Spleen (tissue), 11 donors: ENCODE measurements around the gene TMEM139. TPM values are rescaled to one million over a fixed set of nuclear protein-coding genes. Genes with fewer than 3 reads are reported as not detected.

Source experiments
- DNase-seq: peaks from one replicate; pipeline ENCODE4 v3.0.0-alpha.2; 2020
- H3K27ac ChIP-seq, 8 donors: fragments of 200-600 bp; sonication (generic) in 7 of 8; 1 replicate in 4 of 8; 2 replicates in 4 of 8; pipeline versions ENCODE4 v1.5.0 to v1.8.0; 2016 to 2021; ENCODE audit warnings: inconsistent platforms in 4 of 8, mild to moderate bottlenecking in 4 of 8, moderate library complexity in 1 of 8
- H3K27me3 ChIP-seq, 7 donors: fragments of 200-600 bp; sonication (generic) in 6 of 7; replicated peaks in 1 of 7; 1 replicate in 4 of 7; 2 replicates in 3 of 7; pipeline versions ENCODE4 v1.5.0 to v1.8.0; 2016 to 2021; ENCODE audit warnings: inconsistent platforms in 3 of 7, mild to moderate bottlenecking in 1 of 7
- H3K36me3 ChIP-seq, 6 donors: fragments of 200-600 bp; sonication (generic) in 5 of 6; 1 replicate in 4 of 6; 2 replicates in 2 of 6; pipeline versions ENCODE4 v1.5.0 to v1.8.0; 2016 to 2021; ENCODE audit warnings: inconsistent platforms in 2 of 6
- H3K4me1 ChIP-seq, 6 donors: fragments of 200-600 bp; sonication (generic) in 5 of 6; 1 replicate in 3 of 6; 2 replicates in 3 of 6; pipeline versions ENCODE4 v1.5.0 to v1.8.0; 2016 to 2021; ENCODE audit warnings: inconsistent platforms in 3 of 6
- H3K4me3 ChIP-seq, 8 donors: fragments of 200-600 bp; sonication (generic) in 7 of 8; 1 replicate in 4 of 8; 2 replicates in 4 of 8; pipeline versions ENCODE4 v1.5.0 to v1.8.0; 2016 to 2021; ENCODE audit warnings: inconsistent platforms in 4 of 8, mild to moderate bottlenecking in 4 of 8, moderate library complexity in 2 of 8
- H3K9me3 ChIP-seq, 8 donors: fragments of 200-600 bp; sonication (generic) in 7 of 8; 1 replicate in 4 of 8; 2 replicates in 4 of 8; pipeline versions ENCODE4 v1.5.0 to v1.8.0; 2016 to 2021; ENCODE audit warnings: inconsistent platforms in 4 of 8
- POLR2A ChIP-seq, 3 donors: fragments of 450-650 bp; IDR thresholded peaks; one replicate each; pipeline ENCODE4 v1.5.1; 2017; ENCODE audit warnings: antibody characterized with exemption in 3 of 3, mild to moderate bottlenecking in 1 of 3
- POLR2AphosphoS5 ChIP-seq, 3 donors: sonication (generic); formaldehyde crosslinking; IDR thresholded peaks; one replicate each; pipeline ENCODE4 v1.5.1; 2017; ENCODE audit warnings: antibody characterized with exemption in 3 of 3
- WGBS, 5 donors: extraction: QIAGEN DNeasy Blood & Tissue Kit in 3 of 5; methylation state at CpG; one replicate each; pipeline versions ENCODE4 v1.1.5 to v1.1.7; 2013 to 2018; 5-methylcytosine and 5-hydroxymethylcytosine counted together
- intact Hi-C: fragments of 100-400 bp; cut with DNase I; formaldehyde crosslinking; loops from one replicate; pipeline ENCODE4 v1.15.0; 2023; ENCODE audit warnings: low total_unique reads
- polyA plus RNA-seq, 3 donors: library from polyadenylated mRNA; stranded (reverse); fragments of 200-250 nt; gene quantifications; one replicate each; pipeline ENCODE4 v1.2.1, GENCODE V29; 2013
- total RNA-seq, 7 donors: library from RNA; depleted of rRNA in 3 of 7; stranded (reverse); fragments of >200 nt in 3 of 7; fragmentation: NEBNext Ultra II Directional in 4 of 7; extraction: Animal tissue kit (Norgen Biotek cat#: 25700) in 4 of 7; gene quantifications; one replicate each; pipeline versions ENCODE4 v1.1.0 to v1.2.1, GENCODE V29; 2016 to 2021
- TF ChIP-seq, protein P1 (sequence below), 11 experiments: fragments of 200-600 bp in 7 of 11; fragments of 450-650 bp in 4 of 11; sonication (generic) in 4 of 11; IDR thresholded peaks in 8 of 11; conservative IDR thresholded peaks in 3 of 11; 1 replicate in 7 of 11; 2 replicates in 4 of 11; pipeline versions ENCODE4 v1.4.0 to v1.8.0; 2016 to 2021; ENCODE audit warnings: antibody characterized with exemption in 11 of 11, inconsistent platforms in 4 of 11, mild to moderate bottlenecking in 1 of 11
- donor health status: healthy with polysubstance abuse.
- donor health status: DM: no; HTN: no; CAD: no; lungs with moderate emphysema.
- donor health status: DM: no; HTN: no; CAD: no.
- donor health status: Bipolar disorder and iron deficiency.
- donor health status: healthy.
- donor health status: DM: no; HTN: no; CAD: no.
- donor health status: DM: yes; HTN: yes; CAD: no.

Gene TMEM139
- total and polyA plus RNA-seq, 10 donors: 0.52 to 2.3 (median 1.1) TPM

DNA sequence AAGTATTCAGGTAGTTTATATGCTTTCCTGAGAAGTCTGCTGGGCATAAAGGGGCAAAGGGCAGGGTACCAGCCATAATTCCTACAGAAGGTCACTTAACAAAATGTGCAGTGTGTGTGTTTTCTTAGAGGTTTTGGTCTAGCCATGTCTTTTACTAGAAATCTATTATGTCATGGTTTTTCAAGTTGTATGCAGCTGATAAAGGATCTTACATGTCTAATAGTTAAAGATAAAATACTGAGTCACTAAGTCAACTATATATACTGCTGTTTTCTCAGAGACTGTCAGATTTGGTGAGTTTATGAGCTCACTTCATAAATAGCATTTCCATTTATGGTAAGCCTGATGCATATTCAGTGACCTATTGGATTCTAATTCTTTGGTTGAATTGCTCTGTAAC lies 11.1 kb downstream of the TMEM139 start:
- TF ChIP-seq, protein P1, sequence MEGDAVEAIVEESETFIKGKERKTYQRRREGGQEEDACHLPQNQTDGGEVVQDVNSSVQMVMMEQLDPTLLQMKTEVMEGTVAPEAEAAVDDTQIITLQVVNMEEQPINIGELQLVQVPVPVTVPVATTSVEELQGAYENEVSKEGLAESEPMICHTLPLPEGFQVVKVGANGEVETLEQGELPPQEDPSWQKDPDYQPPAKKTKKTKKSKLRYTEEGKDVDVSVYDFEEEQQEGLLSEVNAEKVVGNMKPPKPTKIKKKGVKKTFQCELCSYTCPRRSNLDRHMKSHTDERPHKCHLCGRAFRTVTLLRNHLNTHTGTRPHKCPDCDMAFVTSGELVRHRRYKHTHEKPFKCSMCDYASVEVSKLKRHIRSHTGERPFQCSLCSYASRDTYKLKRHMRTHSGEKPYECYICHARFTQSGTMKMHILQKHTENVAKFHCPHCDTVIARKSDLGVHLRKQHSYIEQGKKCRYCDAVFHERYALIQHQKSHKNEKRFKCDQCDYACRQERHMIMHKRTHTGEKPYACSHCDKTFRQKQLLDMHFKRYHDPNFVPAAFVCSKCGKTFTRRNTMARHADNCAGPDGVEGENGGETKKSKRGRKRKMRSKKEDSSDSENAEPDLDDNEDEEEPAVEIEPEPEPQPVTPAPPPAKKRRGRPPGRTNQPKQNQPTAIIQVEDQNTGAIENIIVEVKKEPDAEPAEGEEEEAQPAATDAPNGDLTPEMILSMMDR (IDR thresholded peaks at IDR 0.05 in 8 of 11, conservative IDR thresholded peaks at IDR 0.05 in 3 of 11): no peak
- TF ChIP-seq POLR2A (IDR thresholded peaks at IDR 0.05) (no peak), POLR2AphosphoS5 (IDR thresholded peaks at IDR 0.05) (no peak)
- Histone ChIP-seq H3K4me3 (no peak overlapping the region), H3K27ac (peak overlapping the region in 3 of 8 donors; percentile 0 to 54 (median 27)), H3K9me3 (no peaks in the 10 kb centered on the region), H3K27me3 (no peaks in the 10 kb centered on the region), H3K4me1 (peaks cover 3 to 78% (median 38%) of the 10 kb centered on the region in 6 donors), H3K36me3 (peaks cover 4 to 97% (median 78%) of the 10 kb centered on the region in 6 donors)
- no peak for DNase-seq
- intact Hi-C loops: no loop called here

- H3K4me3 ChIP-seq: no peak overlapping the region
- TF ChIP-seq POLR2A (IDR thresholded peaks at IDR 0.05): no peak
- TF ChIP-seq POLR2AphosphoS5 (IDR thresholded peaks at IDR 0.05): no peak
- H3K27ac ChIP-seq: peak overlapping the region in 3 of 8 donors; percentile 0 to 54 (median 27)
- peaks cover 4 to 100% (median 83%) of the 10 kb centered on the region in 6 donors for H3K36me3 ChIP-seq
- intact Hi-C loops: no loop called here
- no peaks in the 10 kb centered on the region for H3K9me3 ChIP-seq
- 23 to 37% (median 28%) methylated on average over 2 of the region's 2 CpGs for WGBS, 5 donors
- peaks cover 0 to 78% (median 32%) of the 10 kb centered on the region in 6 donors for H3K4me1 ChIP-seq
- DNase-seq: no peak
- no peaks in the 10 kb centered on the region for H3K27me3 ChIP-seq
Measured at GRCh38 chr7:143296686-143297085, 11.9 kb downstream of the TMEM139 start.

DNA sequence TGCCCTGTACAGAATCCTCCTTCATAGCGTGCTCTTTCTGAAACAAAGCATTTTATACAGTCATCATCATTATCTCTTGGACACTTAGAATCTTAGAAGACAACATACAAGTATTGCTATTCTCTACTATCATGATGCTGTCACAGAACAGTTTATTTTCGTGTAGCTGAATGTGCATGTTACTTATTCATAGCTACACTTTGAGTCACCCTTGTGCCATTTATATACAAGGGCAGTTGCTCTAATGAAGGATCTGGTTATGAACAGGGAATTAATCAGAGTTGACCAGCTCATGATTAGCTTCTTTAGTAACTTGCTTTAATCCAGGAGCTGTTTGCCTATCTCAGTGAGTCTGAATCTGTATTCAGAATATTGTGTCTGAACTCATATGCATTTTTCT lies 14.6 kb downstream of the TMEM139 start:
- DNase-seq: no peak
- H3K4me1 ChIP-seq: peaks cover 0 to 63% (median 30%) of the 10 kb centered on the region in 6 donors
- H3K27me3 ChIP-seq: no peaks in the 10 kb centered on the region
- TF ChIP-seq POLR2A (IDR thresholded peaks at IDR 0.05) (no peak), POLR2AphosphoS5 (IDR thresholded peaks at IDR 0.05) (no peak)
- TF ChIP-seq, protein P1 (IDR thresholded peaks at IDR 0.05 in 8 of 11, conservative IDR thresholded peaks at IDR 0.05 in 3 of 11): no peak
- H3K36me3 ChIP-seq: peaks cover 4 to 100% (median 83%) of the 10 kb centered on the region in 6 donors
- H3K27ac ChIP-seq: no peak overlapping the region
- H3K4me3 ChIP-seq: no peak overlapping the region
- intact Hi-C loops: no loop called here
- no peaks in the 10 kb centered on the region for H3K9me3 ChIP-seq
- 86 to 94% (median 92%) methylated on average over 2 of the region's 2 CpGs for WGBS, 5 donors

DNA sequence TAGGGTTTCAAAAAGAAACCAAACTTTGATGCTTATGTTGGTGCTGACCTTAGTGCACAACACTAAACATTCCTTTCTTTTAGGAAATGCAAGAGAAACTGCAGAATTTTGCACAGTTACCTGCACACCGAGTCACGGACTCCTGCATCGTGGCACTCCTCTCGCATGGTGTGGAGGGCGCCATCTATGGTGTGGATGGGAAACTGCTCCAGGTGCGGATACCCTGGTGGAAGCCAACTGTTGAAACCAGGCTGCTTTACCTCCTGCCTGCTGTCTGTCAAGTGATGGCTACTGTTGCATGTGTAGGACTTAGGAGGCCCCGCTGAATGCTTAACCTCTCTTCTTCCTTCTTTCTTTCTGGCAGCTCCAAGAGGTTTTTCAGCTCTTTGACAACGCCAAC lies 15.1 kb downstream of the TMEM139 start:
- intact Hi-C loops: loop anchor here (5.0 kb wide), 1 partner anchor 58 kb away; no protein-coding TSS in a partner anchor
- H3K36me3 ChIP-seq: peaks cover 6 to 100% (median 83%) of the 10 kb centered on the region in 6 donors

More for the DNA sequence above, 15.1 kb downstream of the TMEM139 start:
- no peak overlapping the region for H3K4me3 ChIP-seq
- peaks cover 0 to 63% (median 30%) of the 10 kb centered on the region in 6 donors for H3K4me1 ChIP-seq
- 65 to 84% (median 77%) methylated on average over 8 of the region's 8 CpGs for WGBS, 5 donors
- H3K27me3 ChIP-seq: no peaks in the 10 kb centered on the region
- H3K27ac ChIP-seq: peak overlapping the region in 5 of 8 donors; percentile 11 to 84 (median 75)
- TF ChIP-seq POLR2AphosphoS5 (IDR thresholded peaks at IDR 0.05) (peak in 1 of 3 donors; percentile 6), POLR2A (IDR thresholded peaks at IDR 0.05) (no peak)
- TF ChIP-seq, protein P1 (IDR thresholded peaks at IDR 0.05 in 8 of 11, conservative IDR thresholded peaks at IDR 0.05 in 3 of 11): peak in 10 of 11 experiments; percentile 21 to 75 (median 60)
- H3K9me3 ChIP-seq: no peaks in the 10 kb centered on the region
- no peak for DNase-seq
